Glutamatergic neuron (in vitro differentiated cells): ENCODE measurements around the gene PEX10. TPM values are rescaled to one million over a fixed set of nuclear protein-coding genes. Genes with fewer than 3 reads are reported as not detected.

Experiments used
- DNase-seq: peaks from one replicate; pipeline ENCODE4 v3.0.0; 2022
- H3K27ac Mint-ChIP-seq: one replicate; pipeline ENCODE4 v1.8.0; 2020; ENCODE audit warnings: mild to moderate bottlenecking, mixed read lengths, inconsistent platforms; ENCODE audit not compliant: unreplicated experiment
- H3K27me3 Mint-ChIP-seq: one replicate; pipeline ENCODE4 v1.8.0; 2020; ENCODE audit warnings: mild to moderate bottlenecking, moderate library complexity, mixed read lengths, inconsistent platforms; ENCODE audit not compliant: unreplicated experiment
- H3K36me3 Mint-ChIP-seq: one replicate; pipeline ENCODE4 v1.8.0; 2020; ENCODE audit warnings: mild to moderate bottlenecking, mixed read lengths, inconsistent platforms; ENCODE audit not compliant: unreplicated experiment
- H3K4me1 Mint-ChIP-seq: one replicate; pipeline ENCODE4 v1.8.0; 2020; ENCODE audit warnings: mild to moderate bottlenecking, low read depth, mixed read lengths, inconsistent platforms; ENCODE audit not compliant: unreplicated experiment
- H3K4me3 Mint-ChIP-seq: one replicate; pipeline ENCODE4 v1.8.0; 2020; ENCODE audit warnings: mild to moderate bottlenecking, mixed read lengths, inconsistent platforms; ENCODE audit not compliant: unreplicated experiment
- H3K9me3 Mint-ChIP-seq: one replicate; pipeline ENCODE4 v1.8.0; 2020; ENCODE audit warnings: mild to moderate bottlenecking, moderate library complexity, mixed read lengths, inconsistent platforms; ENCODE audit not compliant: unreplicated experiment
- CTCF ChIP-seq: fragments of 200-600 bp; sonication (generic); IDR thresholded peaks from one replicate; pipeline ENCODE4 v1.5.0; 2021; ENCODE audit not compliant: partially characterized antibody, unreplicated experiment
- total RNA-seq: library from RNA; stranded (reverse); fragmentation: NEBNext Ultra II Directional; extraction: Animal tissue kit (Norgen Biotek cat#: 25700); gene quantifications from one replicate; pipeline ENCODE4 v1.2.1, GENCODE V29; 2021; ENCODE audit not compliant: unreplicated experiment

Gene PEX10
- total RNA-seq, 1 donor from 2014 or later = 14.0 TPM

- no peak for TF ChIP-seq CTCF
- H3K36me3 Mint-ChIP-seq = no peaks in the 10 kb centered on the region
- no peak for DNase-seq
- H3K9me3 Mint-ChIP-seq = peaks cover 3% of the 10 kb centered on the region
- H3K4me1 Mint-ChIP-seq = peaks cover 12% of the 10 kb centered on the region
- H3K27ac Mint-ChIP-seq = no peak overlapping the region
- H3K4me3 Mint-ChIP-seq = no peak overlapping the region
- peaks cover 6% of the 10 kb centered on the region for H3K27me3 Mint-ChIP-seq
Measured at GRCh38 chr1:2415801-2416208, 3.4 kb upstream of the PEX10 start.

- Mint-ChIP-seq H3K36me3 (no peaks in the 10 kb centered on the region), H3K9me3 (peaks cover 3% of the 10 kb centered on the region), H3K27ac (no peak overlapping the region), H3K4me3 (no peak overlapping the region), H3K27me3 (peaks cover 8% of the 10 kb centered on the region), H3K4me1 (peaks cover 12% of the 10 kb centered on the region)
- TF ChIP-seq CTCF = no peak
- no peak for DNase-seq
Measured at GRCh38 chr1:2415337-2415736, 3.0 kb upstream of the PEX10 start.

GRCh38 chr1:2414297-2414958 is 2.1 kb upstream of the PEX10 start:
- peak overlapping the region; percentile 59 for H3K27ac Mint-ChIP-seq
- H3K27me3 Mint-ChIP-seq = peaks cover 10% of the 10 kb centered on the region
- peak; percentile 89 for DNase-seq
- H3K4me3 Mint-ChIP-seq = peak overlapping the region; percentile 60
- TF ChIP-seq CTCF = peak; percentile 88
- peaks cover 12% of the 10 kb centered on the region for H3K4me1 Mint-ChIP-seq
- H3K36me3 Mint-ChIP-seq = no peaks in the 10 kb centered on the region
- peaks cover 3% of the 10 kb centered on the region for H3K9me3 Mint-ChIP-seq

GRCh38 chr1:2413495-2414296 is 1.3 kb upstream of the PEX10 start:
- Mint-ChIP-seq H3K4me1 (peaks cover 12% of the 10 kb centered on the region), H3K4me3 (peak overlapping the region; percentile 60), H3K36me3 (no peaks in the 10 kb centered on the region), H3K27me3 (peaks cover 13% of the 10 kb centered on the region), H3K27ac (peak overlapping the region; percentile 59), H3K9me3 (peaks cover 3% of the 10 kb centered on the region)
- TF ChIP-seq CTCF = no peak
- no peak for DNase-seq
